HG03460 (cell line): ENCODE results near the gene SULT2B1.

Experiments
- ATAC-seq: cut with Tn5 transposase; IDR thresholded peaks from one replicate; pipeline ENCODE4 v1.9.1; 2021; ENCODE audit not compliant: unreplicated experiment

The SULT2B1 gene

GRCh38 chr19:48598996-48599700, 47.2 kb downstream of the SULT2B1 start:
- no peak for ATAC-seq

GRCh38 chr19:48600679-48601417, 48.9 kb downstream of the SULT2B1 start:
- ATAC-seq: no peak

- ATAC-seq: no peak
These were observed 51.0 kb downstream of the SULT2B1 start for GRCh38 chr19:48603001-48603400.

- no peak for ATAC-seq
These were observed 51.5 kb downstream of the SULT2B1 start for GRCh38 chr19:48603449-48603848.

GRCh38 chr19:48603850-48604249, 51.9 kb downstream of the SULT2B1 start:
- no peak for ATAC-seq

GRCh38 chr19:48606463-48607358, 54.7 kb downstream of the SULT2B1 start, which contains the start of gene SPACA4:
SPACA4 (plus strand) TSS chr19:48606742; CDS start chr19:48606979, 237 bp downstream.
- ATAC-seq: no peak

GRCh38 chr19:48607359-48607755, 55.4 kb downstream of the SULT2B1 start:
- ATAC-seq: no peak

- no peak for ATAC-seq
These were observed 56.9 kb downstream of the SULT2B1 start for GRCh38 chr19:48608798-48609263.

GRCh38 chr19:48609571-48610108, 57.7 kb downstream of the SULT2B1 start:
- no peak for ATAC-seq

- no peak for ATAC-seq
These were observed 59.9 kb downstream of the SULT2B1 start for GRCh38 chr19:48611872-48612271.

GRCh38 chr19:48613024-48613851, 61.3 kb downstream of the SULT2B1 start:
- no peak for ATAC-seq

- no peak for ATAC-seq
These were observed 62.0 kb downstream of the SULT2B1 start for GRCh38 chr19:48613852-48614435.

GRCh38 chr19:48614436-48615230, 62.7 kb downstream of the SULT2B1 start, which contains the start of gene FAM83E:
FAM83E (minus strand) TSS chr19:48615076; CDS start chr19:48613372, 1,704 bp downstream.
- no peak for ATAC-seq

GRCh38 chr19:48615231-48616040, 63.5 kb downstream of the SULT2B1 start:
- ATAC-seq: no peak

GRCh38 chr19:48616041-48616436, 64.1 kb downstream of the SULT2B1 start:
- no peak for ATAC-seq

- no peak for ATAC-seq
These were observed 64.6 kb downstream of the SULT2B1 start for GRCh38 chr19:48616491-48617056.

- no peak for ATAC-seq
These were observed 65.4 kb downstream of the SULT2B1 start for GRCh38 chr19:48617146-48617937.
